Measurements from ENCODE around the gene PCDHB9. TPM values are rescaled to one million over a fixed set of nuclear protein-coding genes. Genes with fewer than 3 reads are reported as not detected.

The PCDHB9 gene
- total RNA-seq, 1 donor from 2014 or later, result 1.7 TPM

- DNase-seq, result no peak
These were observed 49.8 kb downstream of the PCDHB9 start for GRCh38 chr5:141236516-141237313.

Other genes starting within 250 kb of the PCDHB9 start
- 4.6 TPM for gene PCDHAC2, start 220.7 kb upstream of the PCDHB9 start, total RNA-seq
- not detected for gene PCDHB1, start 135.8 kb upstream of the PCDHB9 start, total RNA-seq
- 4.4 TPM for gene PCDHB2, start 92.5 kb upstream of the PCDHB9 start, total RNA-seq
- gene PCDHB3, start 86.7 kb upstream of the PCDHB9 start, total RNA-seq, result 3.7 TPM
- 4.0 TPM for gene PCDHB4, start 65.3 kb upstream of the PCDHB9 start, total RNA-seq
- 5.6 TPM for gene PCDHB5, start 52.0 kb upstream of the PCDHB9 start, total RNA-seq
- gene PCDHB6, start 37.1 kb upstream of the PCDHB9 start, total RNA-seq, result 0.82 TPM
- 3.3 TPM for gene PCDHB7, start 14.5 kb upstream of the PCDHB9 start, total RNA-seq
- gene PCDHB8, start 9.4 kb upstream of the PCDHB9 start, total RNA-seq, result 2.3 TPM
- 4.1 TPM for gene PCDHB16, start 4.8 kb upstream of the PCDHB9 start, total RNA-seq
- 6.1 TPM for gene PCDHB10, start 5.2 kb downstream of the PCDHB9 start, total RNA-seq
- 5.9 TPM for gene PCDHB11, start 12.5 kb downstream of the PCDHB9 start, total RNA-seq
- 4.8 TPM for gene PCDHB12, start 21.6 kb downstream of the PCDHB9 start, total RNA-seq
- gene PCDHB13, start 26.8 kb downstream of the PCDHB9 start, total RNA-seq, result 4.4 TPM
- 7.8 TPM for gene PCDHB14, start 36.2 kb downstream of the PCDHB9 start, total RNA-seq
- gene PCDHB15, start 58.2 kb downstream of the PCDHB9 start, total RNA-seq, result 9.9 TPM
- not detected for gene SLC25A2, start 116.9 kb downstream of the PCDHB9 start, total RNA-seq
- 93.2 TPM for gene TAF7, start 133.6 kb downstream of the PCDHB9 start, total RNA-seq
- 1.8 TPM for gene PCDHGA1, start 143.4 kb downstream of the PCDHB9 start, total RNA-seq
- gene PCDHGA2, start 151.6 kb downstream of the PCDHB9 start, total RNA-seq, result 3.7 TPM
- 3.9 TPM for gene PCDHGA3, start 156.7 kb downstream of the PCDHB9 start, total RNA-seq
- gene PCDHGB1, start 162.9 kb downstream of the PCDHB9 start, total RNA-seq, result 3.7 TPM
- gene PCDHGA4, start 167.9 kb downstream of the PCDHB9 start, total RNA-seq, result 3.9 TPM
- gene PCDHGB2, start 172.8 kb downstream of the PCDHB9 start, total RNA-seq, result 4.2 TPM
- gene PCDHGA5, start 177.0 kb downstream of the PCDHB9 start, total RNA-seq, result 6.1 TPM
- 5.7 TPM for gene PCDHGB3, start 183.1 kb downstream of the PCDHB9 start, total RNA-seq
- gene PCDHGA6, start 186.7 kb downstream of the PCDHB9 start, total RNA-seq, result 4.8 TPM
- 6.3 TPM for gene PCDHGA7, start 195.6 kb downstream of the PCDHB9 start, total RNA-seq
- gene PCDHGB4, start 200.5 kb downstream of the PCDHB9 start, total RNA-seq, result 5.9 TPM
- 3.0 TPM for gene PCDHGA8, start 205.5 kb downstream of the PCDHB9 start, total RNA-seq
- 11.3 TPM for gene PCDHGB5, start 210.8 kb downstream of the PCDHB9 start, total RNA-seq
- 12.2 TPM for gene PCDHGA9, start 215.6 kb downstream of the PCDHB9 start, total RNA-seq
- 9.3 TPM for gene PCDHGB6, start 220.9 kb downstream of the PCDHB9 start, total RNA-seq
- gene PCDHGA10, start 225.8 kb downstream of the PCDHB9 start, total RNA-seq, result 6.1 TPM
- 10.3 TPM for gene PCDHGB7, start 230.5 kb downstream of the PCDHB9 start, total RNA-seq
- gene PCDHGA11, start 233.9 kb downstream of the PCDHB9 start, total RNA-seq, result 7.5 TPM
- gene PCDHGA12, start 243.3 kb downstream of the PCDHB9 start, total RNA-seq, result 5.1 TPM

Measured in tongue (tissue), 2 donors.